ENCODE measurements around the gene TBC1D22A.

DNA sequence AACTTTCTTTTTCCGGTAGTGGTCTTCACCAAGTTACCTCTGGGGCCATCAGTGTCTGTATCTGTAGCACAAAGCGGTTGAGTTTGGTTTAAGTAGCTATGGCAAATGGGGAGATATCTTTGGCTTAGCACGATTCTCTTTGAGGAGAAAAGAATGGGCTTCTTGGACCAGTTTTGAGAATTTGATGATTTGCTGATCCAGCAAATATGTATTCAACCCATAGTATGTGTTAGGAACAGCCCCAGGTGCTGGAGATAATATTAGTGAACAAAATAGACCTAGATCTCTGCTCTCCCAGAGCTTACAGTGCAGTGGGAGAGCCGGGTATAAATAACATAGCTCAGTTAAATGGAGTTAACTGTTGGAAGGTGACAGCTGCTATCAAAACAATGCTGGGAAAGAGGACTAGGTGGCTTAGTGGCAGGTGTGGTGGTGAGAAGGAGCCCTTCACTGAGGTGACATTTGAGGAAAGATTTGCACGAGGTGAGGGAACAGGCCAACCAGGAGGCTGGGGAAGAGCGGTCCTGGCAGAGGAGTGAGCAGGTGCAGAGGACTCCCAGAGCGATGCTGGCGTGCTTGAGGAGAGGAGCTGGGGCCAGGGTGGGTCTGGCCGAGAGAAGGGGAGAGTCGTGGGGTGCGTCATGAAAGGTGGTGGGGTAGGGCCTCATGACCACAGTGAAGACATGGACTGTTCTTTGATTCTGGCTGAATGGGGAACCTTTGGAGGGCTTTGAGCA lies 5.0 kb downstream of the TBC1D22A start:
- TF ChIP-seq, protein P1, sequence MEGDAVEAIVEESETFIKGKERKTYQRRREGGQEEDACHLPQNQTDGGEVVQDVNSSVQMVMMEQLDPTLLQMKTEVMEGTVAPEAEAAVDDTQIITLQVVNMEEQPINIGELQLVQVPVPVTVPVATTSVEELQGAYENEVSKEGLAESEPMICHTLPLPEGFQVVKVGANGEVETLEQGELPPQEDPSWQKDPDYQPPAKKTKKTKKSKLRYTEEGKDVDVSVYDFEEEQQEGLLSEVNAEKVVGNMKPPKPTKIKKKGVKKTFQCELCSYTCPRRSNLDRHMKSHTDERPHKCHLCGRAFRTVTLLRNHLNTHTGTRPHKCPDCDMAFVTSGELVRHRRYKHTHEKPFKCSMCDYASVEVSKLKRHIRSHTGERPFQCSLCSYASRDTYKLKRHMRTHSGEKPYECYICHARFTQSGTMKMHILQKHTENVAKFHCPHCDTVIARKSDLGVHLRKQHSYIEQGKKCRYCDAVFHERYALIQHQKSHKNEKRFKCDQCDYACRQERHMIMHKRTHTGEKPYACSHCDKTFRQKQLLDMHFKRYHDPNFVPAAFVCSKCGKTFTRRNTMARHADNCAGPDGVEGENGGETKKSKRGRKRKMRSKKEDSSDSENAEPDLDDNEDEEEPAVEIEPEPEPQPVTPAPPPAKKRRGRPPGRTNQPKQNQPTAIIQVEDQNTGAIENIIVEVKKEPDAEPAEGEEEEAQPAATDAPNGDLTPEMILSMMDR (optimal IDR thresholded peaks at IDR 0.05 in 1 of 3, IDR thresholded peaks at IDR 0.05 in 1 of 3, conservative IDR thresholded peaks at IDR 0.05 in 1 of 3; ENCODE audit: extremely low read depth in 1 of 3, insufficient read depth in 2 of 3, low read length in 3 of 3) = no peak
- TF ChIP-seq EZH2 (IDR thresholded peaks at IDR 0.05; ENCODE audit: low read length) = no peak

All from keratinocyte (primary cell).